Kidney epithelial cell (primary cell): Measurements from ENCODE around the gene C13orf42. TPM values are rescaled to one million over a fixed set of nuclear protein-coding genes. Genes with fewer than 3 reads are reported as not detected.

Experiments used
- DNase-seq: peaks from one replicate; pipeline ENCODE4 v3.0.0-alpha.2; 2010; ENCODE audit warnings: low read depth
- H3K27me3 ChIP-seq: 2 replicates; pipeline ENCODE4 v1.6.0; 2011; ENCODE audit warnings: low read length; ENCODE audit not compliant: control insufficient read depth, insufficient read depth
- H3K36me3 ChIP-seq: 2 replicates; pipeline ENCODE4 v1.5.1; 2011; ENCODE audit warnings: low read length; ENCODE audit not compliant: control insufficient read depth, insufficient read depth
- H3K4me3 ChIP-seq: 2 replicates; pipeline ENCODE4 v1.5.1; 2011; ENCODE audit warnings: low read depth, mild to moderate bottlenecking, control low read depth, low read length
- total RNA-seq: library from RNA; depleted of rRNA; stranded (reverse); fragments of >200 nt; gene quantifications from 2 replicates; pipeline ENCODE4 v1.2.3, GENCODE V29; 2015
- TF ChIP-seq, protein P1 (sequence below): IDR thresholded peaks from 2 replicates; pipeline ENCODE4 v1.5.1; 2011; ENCODE audit warnings: mild to moderate bottlenecking, moderate library complexity, low read length, control low read depth, inconsistent platforms; ENCODE audit not compliant: insufficient read depth, poor library complexity, severe bottlenecking

C13orf42 gene
- total RNA-seq, 1 donor from 2014 or later: not detected

DNA sequence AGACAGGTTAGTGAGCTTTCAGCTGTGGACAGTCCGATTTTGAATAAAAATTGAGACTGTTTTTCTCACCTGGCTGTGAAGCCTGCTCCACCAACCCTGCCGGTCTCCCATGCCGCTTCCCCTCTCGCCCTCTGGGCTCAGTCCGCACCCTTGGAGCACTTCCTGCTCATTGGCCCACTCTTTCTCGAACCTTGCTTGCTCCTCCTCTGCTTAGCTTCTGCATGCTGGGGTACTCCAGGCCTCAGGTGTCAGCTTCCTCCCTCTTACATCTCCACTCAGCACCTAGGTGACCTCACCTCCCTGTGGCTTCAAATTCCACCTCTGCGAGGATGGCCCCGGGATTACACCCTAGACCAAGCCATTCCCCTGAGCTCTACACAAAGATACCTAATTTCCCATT lies 39.6 kb downstream of the C13orf42 start:
- no peak for DNase-seq
- Histone ChIP-seq H3K36me3 (no peaks in the 10 kb centered on the region), H3K4me3 (no peak overlapping the region), H3K27me3 (no peaks in the 10 kb centered on the region)
- TF ChIP-seq, protein P1, sequence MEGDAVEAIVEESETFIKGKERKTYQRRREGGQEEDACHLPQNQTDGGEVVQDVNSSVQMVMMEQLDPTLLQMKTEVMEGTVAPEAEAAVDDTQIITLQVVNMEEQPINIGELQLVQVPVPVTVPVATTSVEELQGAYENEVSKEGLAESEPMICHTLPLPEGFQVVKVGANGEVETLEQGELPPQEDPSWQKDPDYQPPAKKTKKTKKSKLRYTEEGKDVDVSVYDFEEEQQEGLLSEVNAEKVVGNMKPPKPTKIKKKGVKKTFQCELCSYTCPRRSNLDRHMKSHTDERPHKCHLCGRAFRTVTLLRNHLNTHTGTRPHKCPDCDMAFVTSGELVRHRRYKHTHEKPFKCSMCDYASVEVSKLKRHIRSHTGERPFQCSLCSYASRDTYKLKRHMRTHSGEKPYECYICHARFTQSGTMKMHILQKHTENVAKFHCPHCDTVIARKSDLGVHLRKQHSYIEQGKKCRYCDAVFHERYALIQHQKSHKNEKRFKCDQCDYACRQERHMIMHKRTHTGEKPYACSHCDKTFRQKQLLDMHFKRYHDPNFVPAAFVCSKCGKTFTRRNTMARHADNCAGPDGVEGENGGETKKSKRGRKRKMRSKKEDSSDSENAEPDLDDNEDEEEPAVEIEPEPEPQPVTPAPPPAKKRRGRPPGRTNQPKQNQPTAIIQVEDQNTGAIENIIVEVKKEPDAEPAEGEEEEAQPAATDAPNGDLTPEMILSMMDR: no peak

GRCh38 chr13:51070005-51070649 lies 40.9 kb downstream of the C13orf42 start:
- DNase-seq: peak; percentile 19
- no peak overlapping the region for H3K4me3 ChIP-seq
- no peaks in the 10 kb centered on the region for H3K36me3 ChIP-seq
- TF ChIP-seq, protein P1: peak; percentile 94
- H3K27me3 ChIP-seq: no peaks in the 10 kb centered on the region

- TF ChIP-seq, protein P1: no peak
- no peaks in the 10 kb centered on the region for H3K36me3 ChIP-seq
- DNase-seq: no peak
- no peak overlapping the region for H3K4me3 ChIP-seq
- no peaks in the 10 kb centered on the region for H3K27me3 ChIP-seq
Observed at GRCh38 chr13:51068501-51068900, 42.6 kb downstream of the C13orf42 start.

- TF ChIP-seq, protein P1: no peak
- H3K4me3 ChIP-seq: no peak overlapping the region
- DNase-seq: no peak
Observed at GRCh38 chr13:51067706-51068105, 43.4 kb downstream of the C13orf42 start.

GRCh38 chr13:51067210-51067701 lies 43.8 kb downstream of the C13orf42 start:
- no peaks in the 10 kb centered on the region for H3K27me3 ChIP-seq
- TF ChIP-seq, protein P1: no peak
- no peaks in the 10 kb centered on the region for H3K36me3 ChIP-seq
- no peak overlapping the region for H3K4me3 ChIP-seq
- no peak for DNase-seq

More at GRCh38 chr13:51067706-51068105, 43.4 kb downstream of the C13orf42 start:
- H3K27me3 ChIP-seq: no peaks in the 10 kb centered on the region
- no peaks in the 10 kb centered on the region for H3K36me3 ChIP-seq
